Adrenal gland (tissue), 5 donors: Measurements from ENCODE around the gene WIPI1.

ENCODE experiments used
- POLR2A ChIP-seq, 2 donors: fragments of 450-650 bp; IDR thresholded peaks; one replicate each; pipeline ENCODE4 v1.6.1; 2017; ENCODE audit warnings: antibody characterized with exemption in 2 of 2, mild to moderate bottlenecking in 2 of 2, moderate library complexity in 1 of 2
- TF ChIP-seq, protein P1 (sequence below), 6 experiments: fragments of 450-650 bp in 4 of 6; fragments of 200-600 bp in 2 of 6; sonication (generic) in 1 of 6; IDR thresholded peaks; 1 replicate in 5 of 6; 2 replicates in 1 of 6; pipeline versions ENCODE4 v1.5.1 to v1.8.0; 2016 to 2021; ENCODE audit warnings: antibody characterized with exemption in 6 of 6, mild to moderate bottlenecking in 2 of 6, moderate library complexity in 1 of 6
- donor health status: DM: no; HTN: no; CAD: no.

DNA sequence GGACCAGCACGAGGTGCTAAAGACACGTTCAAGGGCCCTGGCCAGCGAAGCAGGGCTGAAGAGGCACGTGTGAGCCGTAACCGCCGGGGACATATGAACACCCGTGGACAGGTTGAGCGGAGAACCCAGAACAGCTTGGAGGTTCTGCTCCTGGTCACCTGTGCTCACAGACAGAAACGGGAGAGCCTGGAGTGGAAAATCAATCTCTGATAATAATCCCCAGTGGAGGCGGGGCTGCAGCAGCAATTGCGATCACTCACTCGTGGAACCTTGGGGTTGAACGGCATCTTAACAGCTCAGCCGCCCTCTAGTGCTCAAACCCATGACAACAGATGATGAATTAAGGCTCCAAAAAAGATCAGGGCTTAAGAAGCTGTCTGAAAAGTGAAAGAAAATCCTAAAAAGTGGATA lies 25.6 kb downstream of the WIPI1 start:
- no peak for TF ChIP-seq POLR2A (IDR thresholded peaks at IDR 0.05)
- TF ChIP-seq, protein P1, sequence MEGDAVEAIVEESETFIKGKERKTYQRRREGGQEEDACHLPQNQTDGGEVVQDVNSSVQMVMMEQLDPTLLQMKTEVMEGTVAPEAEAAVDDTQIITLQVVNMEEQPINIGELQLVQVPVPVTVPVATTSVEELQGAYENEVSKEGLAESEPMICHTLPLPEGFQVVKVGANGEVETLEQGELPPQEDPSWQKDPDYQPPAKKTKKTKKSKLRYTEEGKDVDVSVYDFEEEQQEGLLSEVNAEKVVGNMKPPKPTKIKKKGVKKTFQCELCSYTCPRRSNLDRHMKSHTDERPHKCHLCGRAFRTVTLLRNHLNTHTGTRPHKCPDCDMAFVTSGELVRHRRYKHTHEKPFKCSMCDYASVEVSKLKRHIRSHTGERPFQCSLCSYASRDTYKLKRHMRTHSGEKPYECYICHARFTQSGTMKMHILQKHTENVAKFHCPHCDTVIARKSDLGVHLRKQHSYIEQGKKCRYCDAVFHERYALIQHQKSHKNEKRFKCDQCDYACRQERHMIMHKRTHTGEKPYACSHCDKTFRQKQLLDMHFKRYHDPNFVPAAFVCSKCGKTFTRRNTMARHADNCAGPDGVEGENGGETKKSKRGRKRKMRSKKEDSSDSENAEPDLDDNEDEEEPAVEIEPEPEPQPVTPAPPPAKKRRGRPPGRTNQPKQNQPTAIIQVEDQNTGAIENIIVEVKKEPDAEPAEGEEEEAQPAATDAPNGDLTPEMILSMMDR (IDR thresholded peaks at IDR 0.05), result peak; percentile 17 to 50 (median 37)
